Sigmoid colon (tissue), 7 donors: ENCODE data around the gene AFF4. TPM values are rescaled to one million over a fixed set of nuclear protein-coding genes. Genes with fewer than 3 reads are reported as not detected.
"Not testable (repeated sequence)": the region's sequence is repeated elsewhere in the genome, so short reads cannot be mapped to it uniquely, and the experiment has no call there.

Experiments used
- DNase-seq: peaks from one replicate; pipeline ENCODE4 v3.0.0-alpha.2; 2019
- H3K27ac ChIP-seq, 4 donors: fragments of 200-600 bp; sonication (generic); one replicate each; pipeline ENCODE4 v1.5.1; 2016 to 2019; ENCODE audit warnings: mild to moderate bottlenecking in 1 of 4
- H3K27me3 ChIP-seq, 3 donors: fragments of 200-600 bp; sonication (generic); one replicate each; pipeline ENCODE4 v1.5.1; 2019; ENCODE audit warnings: mild to moderate bottlenecking in 1 of 3
- H3K36me3 ChIP-seq, 4 donors: fragments of 200-600 bp; sonication (generic); one replicate each; pipeline ENCODE4 v1.5.1; 2016 to 2019
- H3K4me1 ChIP-seq, 4 donors: fragments of 200-600 bp; sonication (generic); one replicate each; pipeline ENCODE4 v1.5.1; 2017 to 2019
- H3K4me3 ChIP-seq, 4 donors: fragments of 200-600 bp; sonication (generic); one replicate each; pipeline ENCODE4 v1.5.1; 2017 to 2019; ENCODE audit warnings: mild to moderate bottlenecking in 2 of 4, moderate library complexity in 1 of 4
- H3K9me3 ChIP-seq, 4 donors: fragments of 200-600 bp in 3 of 4; sonication (generic) in 3 of 4; one replicate each; pipeline versions ENCODE4 v1.5.1 to v1.6.1; 2013 to 2019
- EP300 ChIP-seq, 4 donors: sonication (generic); formaldehyde crosslinking; IDR thresholded peaks; one replicate each; pipeline ENCODE4 v1.6.1; 2017; ENCODE audit warnings: antibody characterized with exemption in 4 of 4
- POLR2A ChIP-seq, 2 donors: fragments of 450-650 bp; IDR thresholded peaks; one replicate each; pipeline ENCODE4 v1.6.1; 2016; ENCODE audit warnings: antibody characterized with exemption in 2 of 2, mild to moderate bottlenecking in 2 of 2, moderate library complexity in 2 of 2
- POLR2AphosphoS5 ChIP-seq, 4 donors: sonication (generic); formaldehyde crosslinking; IDR thresholded peaks; one replicate each; pipeline ENCODE4 v1.6.1; 2017; ENCODE audit warnings: antibody characterized with exemption in 4 of 4
- WGBS, 2 donors: extraction: QIAGEN DNeasy Blood & Tissue Kit; methylation state at CpG; one replicate each; pipeline ENCODE4 v1.1.7; 2013; 5-methylcytosine and 5-hydroxymethylcytosine counted together
- intact Hi-C: fragments of 100-400 bp; cut with DNase I; formaldehyde crosslinking; loops from one replicate; pipeline ENCODE4 v1.15.1; 2023
- polyA plus RNA-seq, 3 donors: library from polyadenylated mRNA; stranded (reverse); fragments of 200-250 nt; gene quantifications; one replicate each; pipeline ENCODE4 v1.2.3, GENCODE V29; 2013
- total RNA-seq, 4 donors: library from RNA; depleted of rRNA; stranded (reverse); fragments of >200 nt; gene quantifications; one replicate each; pipeline ENCODE4 v1.1.0, GENCODE V29; 2016
- TF ChIP-seq, protein P1 (sequence below), 4 experiments: fragments of 450-650 bp in 3 of 4; fragments of 200-600 bp in 1 of 4; IDR thresholded peaks; one replicate each; pipeline ENCODE4 v1.5.1; 2016 to 2019; ENCODE audit warnings: antibody characterized with exemption in 4 of 4, mild to moderate bottlenecking in 3 of 4, moderate library complexity in 2 of 4
- donor health status: healthy with polysubstance abuse.
- donor health status: Bipolar disorder and iron deficiency.
- donor health status: healthy.

AFF4 gene
- total and polyA plus RNA-seq, 7 donors = 9.0 to 74.0 (median 52.4) TPM

DNA sequence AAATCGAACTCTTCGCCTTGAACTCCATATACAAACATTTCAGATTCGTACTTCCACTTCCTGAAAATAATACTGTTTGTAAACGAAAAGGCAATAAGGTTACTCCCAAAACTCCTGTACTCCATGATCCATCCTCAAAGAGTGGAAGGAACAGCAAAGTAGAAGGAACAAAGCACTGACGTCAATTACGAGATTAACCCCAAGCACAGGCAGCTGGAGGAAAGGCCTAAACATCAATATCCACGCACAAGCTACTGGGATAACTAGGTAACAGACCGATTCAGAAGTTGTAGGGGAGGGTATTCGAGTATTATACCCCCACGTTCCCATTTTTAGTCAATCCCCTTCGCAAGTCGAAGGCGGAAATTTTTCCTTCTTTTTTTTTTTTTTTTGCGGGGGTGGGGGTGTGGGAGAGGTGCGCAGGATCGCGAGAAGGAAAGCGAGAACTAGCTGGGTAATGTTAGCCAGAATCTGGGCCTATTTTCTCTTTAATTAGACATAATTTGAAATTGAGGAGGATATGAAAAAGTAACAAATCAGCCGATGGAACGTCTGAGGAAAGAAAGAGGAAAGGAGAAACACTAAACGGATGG lies 909 bp downstream of the AFF4 start:
- 0 to 1% methylated on average over 21 of the region's 21 CpGs for WGBS, 2 donors
- Histone ChIP-seq H3K4me3 (peak overlapping the region; percentile 82 to 100 (median 100)), H3K27me3 (no peaks in the 10 kb centered on the region), H3K9me3 (no peaks in the 10 kb centered on the region), H3K36me3 (no peaks in the 10 kb centered on the region), H3K4me1 (peaks cover 0 to 41% (median 27%) of the 10 kb centered on the region in 4 donors), H3K27ac (peak overlapping the region; percentile 95 to 100 (median 100))
- intact Hi-C loops = loop anchor here (1.0 to 2.0 kb wide), 3 partner anchors 64 to 96 kb away; partner anchors contain the start of genes GDF9, UQCRQ and ZCCHC10
- TF ChIP-seq POLR2AphosphoS5 (IDR thresholded peaks at IDR 0.05) (peak; percentile 27 to 80 (median 60)), EP300 (IDR thresholded peaks at IDR 0.05) (peak in 1 of 4 donors; percentile 69), POLR2A (IDR thresholded peaks at IDR 0.05) (no peak)
- TF ChIP-seq, protein P1, sequence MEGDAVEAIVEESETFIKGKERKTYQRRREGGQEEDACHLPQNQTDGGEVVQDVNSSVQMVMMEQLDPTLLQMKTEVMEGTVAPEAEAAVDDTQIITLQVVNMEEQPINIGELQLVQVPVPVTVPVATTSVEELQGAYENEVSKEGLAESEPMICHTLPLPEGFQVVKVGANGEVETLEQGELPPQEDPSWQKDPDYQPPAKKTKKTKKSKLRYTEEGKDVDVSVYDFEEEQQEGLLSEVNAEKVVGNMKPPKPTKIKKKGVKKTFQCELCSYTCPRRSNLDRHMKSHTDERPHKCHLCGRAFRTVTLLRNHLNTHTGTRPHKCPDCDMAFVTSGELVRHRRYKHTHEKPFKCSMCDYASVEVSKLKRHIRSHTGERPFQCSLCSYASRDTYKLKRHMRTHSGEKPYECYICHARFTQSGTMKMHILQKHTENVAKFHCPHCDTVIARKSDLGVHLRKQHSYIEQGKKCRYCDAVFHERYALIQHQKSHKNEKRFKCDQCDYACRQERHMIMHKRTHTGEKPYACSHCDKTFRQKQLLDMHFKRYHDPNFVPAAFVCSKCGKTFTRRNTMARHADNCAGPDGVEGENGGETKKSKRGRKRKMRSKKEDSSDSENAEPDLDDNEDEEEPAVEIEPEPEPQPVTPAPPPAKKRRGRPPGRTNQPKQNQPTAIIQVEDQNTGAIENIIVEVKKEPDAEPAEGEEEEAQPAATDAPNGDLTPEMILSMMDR (IDR thresholded peaks at IDR 0.05) = no peak
- DNase-seq = no peak

DNA sequence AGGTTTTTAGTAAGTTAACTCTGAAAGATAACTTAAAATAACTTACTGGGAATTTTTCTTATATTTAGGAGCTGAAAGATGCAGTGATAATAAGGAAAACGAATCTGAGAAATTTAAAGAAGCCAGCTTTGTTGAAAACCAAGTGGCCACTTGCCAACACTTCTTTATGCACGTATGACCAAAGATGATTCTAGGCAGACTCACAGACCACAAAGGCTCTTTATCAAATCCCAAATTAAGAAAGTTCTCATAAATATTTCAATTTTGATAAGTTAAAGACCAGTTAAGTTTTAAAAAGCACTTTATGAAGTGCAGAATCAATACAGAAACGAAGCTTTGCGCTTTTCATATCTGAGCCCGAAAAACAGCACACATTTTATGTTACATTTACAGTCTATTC lies 1.5 kb downstream of the AFF4 start:
- DNase-seq = no peak
- TF ChIP-seq, protein P1 (IDR thresholded peaks at IDR 0.05) = no peak
- TF ChIP-seq EP300 (IDR thresholded peaks at IDR 0.05) = no peak
- no peak for TF ChIP-seq POLR2A (IDR thresholded peaks at IDR 0.05)
- TF ChIP-seq POLR2AphosphoS5 (IDR thresholded peaks at IDR 0.05) = no peak
- Histone ChIP-seq H3K27me3 (no peaks in the 10 kb centered on the region), H3K4me3 (peak overlapping the region; percentile 82 to 100 (median 100)), H3K27ac (peak overlapping the region; percentile 95 to 100 (median 100)), H3K4me1 (peaks cover 0 to 41% (median 29%) of the 10 kb centered on the region in 4 donors), H3K36me3 (no peaks in the 10 kb centered on the region), H3K9me3 (no peaks in the 10 kb centered on the region)
- intact Hi-C loops = loop anchor here (2.0 kb wide), 1 partner anchor 95 kb away; the partner anchor contains the start of genes GDF9 and UQCRQ
- WGBS, 2 donors = 4 to 13% methylated on average over 5 of the region's 5 CpGs

DNA sequence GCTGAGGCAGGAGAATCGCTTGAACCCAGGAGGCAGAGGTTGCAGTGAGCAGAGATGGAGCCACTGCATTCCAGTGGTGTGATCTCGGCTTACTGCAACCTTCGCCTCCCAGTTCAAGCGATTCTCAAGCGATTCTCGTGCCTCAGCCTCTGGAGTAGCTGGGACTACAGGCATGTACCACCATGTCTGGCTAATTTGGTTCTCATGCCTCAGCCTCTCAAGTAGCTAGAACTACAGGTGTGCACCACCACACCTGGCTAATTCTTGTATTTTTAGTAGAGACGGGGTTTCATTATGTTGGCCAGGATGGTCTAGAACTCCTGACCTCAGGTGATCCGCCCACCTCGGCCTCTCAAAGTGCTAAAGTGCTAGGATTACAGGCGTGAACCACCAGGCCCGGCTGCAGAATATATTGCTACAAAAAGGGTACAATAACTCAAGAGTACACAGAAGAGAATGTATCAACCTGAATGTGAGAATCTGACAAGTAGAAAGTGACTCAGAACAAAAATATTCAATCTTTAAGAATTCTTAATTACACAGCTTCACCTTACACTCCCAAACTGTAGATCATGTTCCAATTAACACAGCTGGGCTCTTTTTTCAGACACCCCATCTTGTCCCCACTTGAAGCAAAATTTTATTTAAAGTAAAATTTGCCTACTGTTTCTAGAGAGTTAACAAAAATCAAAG lies 2.2 kb downstream of the AFF4 start:
- intact Hi-C loops, DNase-seq, H3K36me3 ChIP-seq, H3K27me3 ChIP-seq, H3K9me3 ChIP-seq: not testable (repeated sequence)
- Histone ChIP-seq H3K4me1 (peaks cover 0 to 42% (median 30%) of the 10 kb centered on the region in 4 donors), H3K27ac (peak overlapping the region; percentile 95 to 100 (median 100)), H3K4me3 (peak overlapping the region in 3 of 4 donors; percentile 82 to 100 (median 100))
- WGBS, 2 donors = 83 to 90% methylated on average over 11 of the region's 11 CpGs

DNA sequence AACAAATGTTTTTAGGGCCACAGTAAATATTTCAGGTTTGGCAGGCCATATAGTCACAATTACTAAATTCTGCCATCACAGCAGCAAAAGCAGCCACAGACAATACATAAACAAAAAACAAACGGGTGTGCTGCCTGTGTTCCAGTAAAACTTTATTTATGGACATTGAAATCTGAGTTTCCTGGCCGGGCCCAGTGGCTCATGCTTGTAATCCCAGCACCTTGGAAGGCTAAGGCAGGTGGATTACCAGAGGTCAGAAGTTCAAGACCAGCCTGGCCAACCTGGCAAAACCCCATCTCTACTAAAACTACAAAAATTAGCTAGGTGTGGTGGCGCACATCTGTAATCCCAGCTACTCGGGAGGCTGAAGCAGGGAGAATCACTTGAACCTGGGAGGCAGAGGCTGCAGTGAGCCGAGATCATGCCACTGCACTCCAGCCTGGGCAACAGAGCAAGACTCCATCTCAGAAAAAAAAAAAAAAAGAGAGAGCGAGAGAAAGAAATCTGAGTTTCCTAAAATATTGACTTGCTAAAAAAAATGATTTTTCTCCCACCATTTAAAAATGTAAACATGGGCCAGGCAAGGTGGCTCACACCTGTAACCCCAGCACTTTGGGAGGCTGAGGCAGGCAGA lies 7.2 kb downstream of the AFF4 start:
- H3K9me3 ChIP-seq, DNase-seq, H3K27ac ChIP-seq, H3K27me3 ChIP-seq, H3K36me3 ChIP-seq, intact Hi-C loops, H3K4me3 ChIP-seq: not testable (repeated sequence)
- H3K4me1 ChIP-seq = peaks cover 0 to 66% (median 44%) of the 10 kb centered on the region in 4 donors
- WGBS, 2 donors = 81 to 87% methylated on average over 6 of the region's 6 CpGs

DNA sequence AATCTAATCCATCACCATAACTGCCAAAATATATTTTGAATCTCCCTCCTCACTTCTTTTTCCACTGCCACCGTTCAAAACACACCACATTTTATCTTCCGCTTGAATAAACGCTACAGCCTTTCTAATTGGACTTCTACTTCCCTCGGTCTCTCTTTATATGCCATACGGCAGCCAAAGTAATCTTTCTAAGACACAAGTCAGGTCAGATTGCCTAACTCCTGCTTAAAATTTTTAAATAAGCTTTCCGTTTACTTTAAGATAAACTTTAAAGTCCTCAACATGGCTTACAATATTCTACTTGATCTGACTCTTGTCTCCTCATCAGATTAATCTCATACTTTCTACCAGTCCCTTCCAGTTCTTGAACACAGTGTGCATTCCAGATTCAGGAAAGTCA lies 9.7 kb downstream of the AFF4 start:
- H3K27ac ChIP-seq = peak overlapping the region in 1 of 4 donors; percentile 19
- intact Hi-C loops = no loop called here
- no peak for DNase-seq
- 78 to 81% methylated on average over 6 of the region's 6 CpGs for WGBS, 2 donors
- H3K36me3 ChIP-seq = peaks cover 0 to 9% (median 0%) of the 10 kb centered on the region in 4 donors
- peaks cover 0 to 59% (median 34%) of the 10 kb centered on the region in 4 donors for H3K4me1 ChIP-seq
- H3K27me3 ChIP-seq = no peaks in the 10 kb centered on the region
- TF ChIP-seq POLR2AphosphoS5 (IDR thresholded peaks at IDR 0.05) = no peak
- no peak for TF ChIP-seq EP300 (IDR thresholded peaks at IDR 0.05)
- TF ChIP-seq, protein P1 (IDR thresholded peaks at IDR 0.05) = no peak
- TF ChIP-seq POLR2A (IDR thresholded peaks at IDR 0.05) = no peak
- H3K4me3 ChIP-seq = no peak overlapping the region
- no peaks in the 10 kb centered on the region for H3K9me3 ChIP-seq
